ENCODE measurements around the gene GPN1.
"Not testable (repeated sequence)": the region's sequence is repeated elsewhere in the genome, so short reads cannot be mapped to it uniquely, and the experiment has no call there.

Gene GPN1

GRCh38 chr2:27672723-27673486, 44.1 kb downstream of the GPN1 start:
- DNase-seq = no peak

- DNase-seq = no peak
Observed at GRCh38 chr2:27680571-27680970, 51.7 kb downstream of the GPN1 start.

- DNase-seq = no peak
Observed at GRCh38 chr2:27681841-27682240, 53.0 kb downstream of the GPN1 start.

GRCh38 chr2:27682334-27682771, 53.5 kb downstream of the GPN1 start:
- DNase-seq = not testable (repeated sequence)

- no peak for DNase-seq
Observed at GRCh38 chr2:27683390-27684071, 54.7 kb downstream of the GPN1 start.

- DNase-seq = not testable (repeated sequence)
Observed at GRCh38 chr2:27685006-27685405, 56.2 kb downstream of the GPN1 start.

GRCh38 chr2:27685577-27685976, 56.7 kb downstream of the GPN1 start:
- DNase-seq = no peak

GRCh38 chr2:27687232-27687631, 58.4 kb downstream of the GPN1 start:
- no peak for DNase-seq

GRCh38 chr2:27689424-27689823, 60.6 kb downstream of the GPN1 start:
- DNase-seq = no peak

- no peak for DNase-seq
Observed at GRCh38 chr2:27690052-27690451, 61.2 kb downstream of the GPN1 start.

GRCh38 chr2:27697660-27698059, 68.8 kb downstream of the GPN1 start:
- DNase-seq = no peak

Measured in cortex of kidney (tissue), 1 donor.